ENCODE results near the gene ZNF862.

ZNF862 gene

DNA sequence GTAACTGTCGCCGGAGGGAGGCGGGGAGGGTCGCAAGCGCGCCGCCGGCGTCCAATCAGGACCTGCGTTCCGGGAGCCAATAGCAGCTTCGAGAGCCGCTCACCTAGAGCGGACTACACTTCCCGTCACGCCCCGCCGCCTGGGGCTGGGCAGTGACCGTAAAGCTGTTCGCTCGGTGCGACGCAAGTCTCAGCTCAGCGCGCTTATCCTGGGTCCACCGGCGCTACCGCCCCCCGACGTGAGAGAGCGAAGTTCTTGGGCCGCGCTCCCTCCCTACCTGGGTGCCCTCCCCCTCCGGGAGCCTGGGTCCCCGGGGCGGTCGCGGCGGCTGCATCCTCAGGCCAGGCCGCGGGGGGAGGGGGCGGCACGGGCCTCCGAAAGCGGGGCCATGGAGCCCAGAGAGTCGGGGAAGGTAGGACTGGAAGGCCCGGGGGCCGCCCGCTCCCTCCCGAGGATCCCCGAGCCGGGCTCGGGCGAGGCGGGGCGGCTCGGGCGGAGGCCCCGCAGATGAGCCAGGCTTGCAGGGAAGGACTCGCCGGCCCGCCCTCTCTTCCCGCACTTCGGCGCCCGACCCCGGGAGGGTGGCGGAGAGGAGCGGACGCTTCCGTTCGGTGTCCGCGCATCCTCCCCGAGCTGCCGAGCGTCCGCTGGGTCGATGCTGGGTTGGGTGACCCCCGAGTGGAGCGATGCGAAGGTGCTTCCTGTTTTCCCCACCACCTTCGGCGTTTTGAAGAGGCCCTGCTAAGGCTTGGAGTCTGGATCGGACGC is at the start of gene ZNF862:
Gene ZNF862, plus strand, starts transcription at position 152 of the 768 bp plus-strand sequence. Its CDS starts 237 bp downstream, at position 389.
- H3K27me3 ChIP-seq (ENCODE audit: low read depth, low read length) = no peaks in the 10 kb centered on the region
- H3K9me3 ChIP-seq (ENCODE audit: control insufficient read depth in 1 of 2, low read length in 2 of 2) = no peaks in the 10 kb centered on the region
- H3K4me3 ChIP-seq (ENCODE audit: low read depth in 1 of 2, low read length in 2 of 2) = peak within 1 kb of the TSS; percentile 86 to 87
- H3K4me1 ChIP-seq (ENCODE audit: control insufficient read depth in 1 of 2, insufficient read depth in 2 of 2, low read length in 2 of 2) = peaks cover 9 to 14% of the 10 kb centered on the region in 2 donors
- H3K27ac ChIP-seq (ENCODE audit: low read length) = peak within 1 kb of the TSS; percentile 74
- no peaks in the 10 kb centered on the region for H3K36me3 ChIP-seq (ENCODE audit: control insufficient read depth in 1 of 2, insufficient read depth in 2 of 2, low read length in 2 of 2)

DNA sequence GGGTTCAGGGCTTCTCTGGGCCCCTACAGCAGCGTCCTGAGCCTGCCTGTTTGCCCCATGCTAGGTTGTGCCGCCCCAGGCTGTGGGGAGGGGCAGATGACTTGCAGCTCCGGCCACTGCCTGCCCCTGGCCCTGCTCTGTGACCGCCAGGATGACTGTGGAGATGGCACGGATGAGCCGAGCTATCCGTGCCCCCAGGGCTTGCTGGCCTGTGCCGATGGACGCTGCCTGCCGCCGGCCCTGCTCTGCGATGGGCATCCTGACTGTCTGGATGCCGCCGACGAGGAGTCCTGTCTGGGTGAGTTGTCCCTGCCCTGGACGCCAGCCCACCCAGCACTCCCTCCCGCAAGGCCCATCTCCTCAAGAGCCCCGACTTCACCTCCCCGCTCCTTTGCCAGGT is 49.1 kb upstream of the ZNF862 start:
- Histone ChIP-seq H3K4me3 (ENCODE audit: low read depth in 1 of 2, low read length in 2 of 2) (no peak overlapping the region), H3K4me1 (ENCODE audit: control insufficient read depth in 1 of 2, insufficient read depth in 2 of 2, low read length in 2 of 2) (no peaks in the 10 kb centered on the region), H3K9me3 (ENCODE audit: control insufficient read depth in 1 of 2, low read length in 2 of 2) (no peaks in the 10 kb centered on the region), H3K36me3 (ENCODE audit: control insufficient read depth in 1 of 2, insufficient read depth in 2 of 2, low read length in 2 of 2) (no peaks in the 10 kb centered on the region), H3K27ac (ENCODE audit: low read length) (no peak overlapping the region), H3K27me3 (ENCODE audit: low read depth, low read length) (peaks cover 25% of the 10 kb centered on the region)

DNA sequence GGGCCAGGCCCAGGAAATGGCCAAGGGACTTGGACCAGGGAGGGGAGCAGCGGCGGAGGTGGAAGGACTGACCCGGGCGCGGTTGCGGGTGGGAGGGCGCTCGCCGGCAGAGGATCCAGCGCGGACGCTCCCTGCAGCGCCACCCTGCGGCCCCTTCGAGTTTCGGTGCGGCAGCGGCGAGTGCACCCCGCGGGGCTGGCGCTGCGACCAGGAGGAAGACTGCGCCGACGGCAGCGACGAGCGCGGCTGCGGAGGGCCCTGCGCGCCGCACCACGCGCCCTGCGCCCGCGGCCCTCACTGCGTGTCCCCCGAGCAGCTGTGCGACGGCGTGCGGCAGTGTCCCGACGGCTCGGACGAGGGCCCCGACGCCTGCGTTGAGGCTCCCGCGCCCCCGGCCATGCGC is 48.0 kb upstream of the ZNF862 start:
- H3K27me3 ChIP-seq (ENCODE audit: low read depth, low read length) = peaks cover 25% of the 10 kb centered on the region
- no peaks in the 10 kb centered on the region for H3K4me1 ChIP-seq (ENCODE audit: control insufficient read depth in 1 of 2, insufficient read depth in 2 of 2, low read length in 2 of 2)
- H3K4me3 ChIP-seq (ENCODE audit: low read depth in 1 of 2, low read length in 2 of 2) = peak overlapping the region in 1 of 2 donors; percentile 26
- no peaks in the 10 kb centered on the region for H3K9me3 ChIP-seq (ENCODE audit: control insufficient read depth in 1 of 2, low read length in 2 of 2)
- no peak overlapping the region for H3K27ac ChIP-seq (ENCODE audit: low read length)
- no peaks in the 10 kb centered on the region for H3K36me3 ChIP-seq (ENCODE audit: control insufficient read depth in 1 of 2, insufficient read depth in 2 of 2, low read length in 2 of 2)

DNA sequence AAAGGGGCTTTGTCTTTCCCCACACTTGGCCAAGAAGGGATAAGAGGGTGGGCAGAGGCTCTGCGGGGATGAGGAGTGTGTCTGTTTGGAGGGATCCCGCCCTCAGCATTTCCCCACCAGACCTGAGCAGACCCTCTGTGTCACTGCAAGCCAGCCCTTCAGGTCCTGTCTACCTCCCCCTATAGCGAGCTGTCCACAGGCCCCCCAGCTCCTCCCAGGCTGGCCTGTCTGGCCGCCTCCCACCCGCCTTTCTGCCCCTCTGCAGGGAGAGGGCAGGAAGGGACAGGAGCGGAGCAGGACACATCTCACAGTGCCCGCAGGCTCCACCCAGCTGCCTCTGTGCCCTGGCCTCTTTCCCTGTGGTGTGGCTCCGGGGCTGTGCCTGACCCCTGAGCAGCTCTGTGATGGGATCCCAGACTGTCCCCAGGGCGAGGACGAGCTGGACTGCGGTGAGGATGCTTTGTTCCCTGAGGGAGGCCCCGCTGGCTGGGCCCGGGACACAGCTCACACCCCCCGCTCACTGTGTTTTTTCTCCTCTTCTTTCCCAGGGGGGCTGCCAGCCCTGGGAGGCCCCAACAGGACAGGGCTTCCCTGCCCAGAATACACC is 47.3 kb upstream of the ZNF862 start:
- H3K27me3 ChIP-seq (ENCODE audit: low read depth, low read length) = peaks cover 25% of the 10 kb centered on the region
- no peaks in the 10 kb centered on the region for H3K36me3 ChIP-seq (ENCODE audit: control insufficient read depth in 1 of 2, insufficient read depth in 2 of 2, low read length in 2 of 2)
- H3K4me3 ChIP-seq (ENCODE audit: low read depth in 1 of 2, low read length in 2 of 2) = no peak overlapping the region
- H3K27ac ChIP-seq (ENCODE audit: low read length) = no peak overlapping the region
- H3K4me1 ChIP-seq (ENCODE audit: control insufficient read depth in 1 of 2, insufficient read depth in 2 of 2, low read length in 2 of 2) = no peaks in the 10 kb centered on the region
- no peaks in the 10 kb centered on the region for H3K9me3 ChIP-seq (ENCODE audit: control insufficient read depth in 1 of 2, low read length in 2 of 2)

DNA sequence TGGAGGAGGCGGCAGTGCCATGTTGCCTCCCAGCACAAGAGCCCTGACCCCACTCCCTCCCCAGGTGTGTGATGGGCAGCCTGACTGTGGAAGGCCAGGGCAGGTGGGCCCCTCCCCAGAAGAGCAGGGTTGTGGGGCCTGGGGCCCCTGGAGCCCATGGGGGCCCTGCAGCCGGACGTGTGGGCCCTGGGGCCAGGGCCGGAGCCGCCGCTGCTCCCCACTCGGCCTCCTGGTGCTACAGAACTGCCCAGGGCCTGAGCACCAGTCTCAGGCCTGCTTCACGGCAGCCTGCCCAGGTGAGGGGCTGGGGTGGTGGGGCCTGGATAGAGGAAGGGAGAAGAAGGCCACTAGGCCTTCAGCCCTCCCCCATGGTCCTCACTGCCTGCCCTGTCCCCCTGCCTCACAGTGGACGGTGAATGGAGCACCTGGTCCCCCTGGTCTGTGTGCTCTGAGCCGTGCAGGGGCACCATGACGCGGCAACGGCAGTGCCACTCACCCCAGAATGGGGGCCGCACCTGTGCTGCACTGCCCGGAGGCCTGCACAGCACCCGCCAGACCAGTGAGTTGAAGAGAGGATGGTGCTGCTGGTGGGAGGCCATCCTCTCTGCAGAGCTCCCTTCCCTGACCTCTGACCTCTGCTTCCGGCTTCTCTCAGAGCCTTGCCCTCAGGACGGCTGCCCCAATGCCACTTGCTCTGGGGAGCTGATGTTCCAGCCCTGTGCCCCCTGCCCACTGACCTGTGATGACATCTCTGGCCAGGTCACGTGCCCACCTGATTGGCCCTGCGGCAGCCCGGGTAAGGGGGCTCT is 46.6 kb upstream of the ZNF862 start:
- Histone ChIP-seq H3K27me3 (ENCODE audit: low read depth, low read length) (peaks cover 25% of the 10 kb centered on the region), H3K4me1 (ENCODE audit: control insufficient read depth in 1 of 2, insufficient read depth in 2 of 2, low read length in 2 of 2) (no peaks in the 10 kb centered on the region), H3K4me3 (ENCODE audit: low read depth in 1 of 2, low read length in 2 of 2) (no peak overlapping the region), H3K9me3 (ENCODE audit: control insufficient read depth in 1 of 2, low read length in 2 of 2) (no peaks in the 10 kb centered on the region), H3K36me3 (ENCODE audit: control insufficient read depth in 1 of 2, insufficient read depth in 2 of 2, low read length in 2 of 2) (no peaks in the 10 kb centered on the region), H3K27ac (ENCODE audit: low read length) (no peak overlapping the region)

DNA sequence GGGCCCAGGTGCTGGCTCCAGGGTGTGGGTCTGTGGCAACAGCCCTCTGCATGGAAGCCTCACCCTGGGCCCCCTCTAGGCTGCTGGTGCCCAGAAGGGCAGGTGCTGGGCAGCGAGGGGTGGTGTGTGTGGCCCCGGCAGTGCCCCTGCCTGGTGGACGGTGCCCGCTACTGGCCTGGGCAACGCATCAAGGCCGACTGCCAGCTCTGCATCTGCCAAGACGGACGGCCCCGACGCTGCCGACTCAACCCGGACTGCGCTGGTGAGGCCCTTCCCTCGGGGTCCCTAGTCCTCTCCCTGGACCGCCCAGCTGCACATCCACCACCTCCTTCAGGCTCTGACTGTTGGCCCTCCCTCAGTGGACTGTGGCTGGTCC is 46.0 kb upstream of the ZNF862 start:
- Histone ChIP-seq H3K4me3 (ENCODE audit: low read depth in 1 of 2, low read length in 2 of 2) (no peak overlapping the region), H3K27ac (ENCODE audit: low read length) (no peak overlapping the region), H3K27me3 (ENCODE audit: low read depth, low read length) (peaks cover 21% of the 10 kb centered on the region), H3K9me3 (ENCODE audit: control insufficient read depth in 1 of 2, low read length in 2 of 2) (no peaks in the 10 kb centered on the region), H3K4me1 (ENCODE audit: control insufficient read depth in 1 of 2, insufficient read depth in 2 of 2, low read length in 2 of 2) (no peaks in the 10 kb centered on the region), H3K36me3 (ENCODE audit: control insufficient read depth in 1 of 2, insufficient read depth in 2 of 2, low read length in 2 of 2) (no peaks in the 10 kb centered on the region)

DNA sequence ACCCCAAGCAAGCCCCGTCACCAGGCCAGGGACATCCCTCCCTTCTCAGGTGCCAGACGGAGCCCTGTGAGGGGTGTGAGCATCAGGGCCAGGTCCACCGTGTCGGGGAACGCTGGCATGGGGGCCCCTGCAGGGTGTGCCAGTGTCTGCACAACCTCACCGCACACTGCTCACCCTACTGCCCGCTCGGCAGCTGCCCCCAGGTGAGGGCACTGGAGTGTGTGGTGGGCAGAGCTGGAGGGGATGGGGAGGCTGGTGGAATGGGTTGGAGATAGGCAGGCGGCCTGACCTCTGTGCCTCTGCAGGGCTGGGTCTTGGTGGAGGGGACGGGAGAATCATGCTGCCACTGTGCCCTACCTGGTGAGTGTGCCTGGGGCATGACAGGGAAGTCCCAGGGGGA is 44.9 kb upstream of the ZNF862 start:
- Histone ChIP-seq H3K4me3 (ENCODE audit: low read depth in 1 of 2, low read length in 2 of 2) (no peak overlapping the region), H3K4me1 (ENCODE audit: control insufficient read depth in 1 of 2, insufficient read depth in 2 of 2, low read length in 2 of 2) (no peaks in the 10 kb centered on the region), H3K9me3 (ENCODE audit: control insufficient read depth in 1 of 2, low read length in 2 of 2) (no peaks in the 10 kb centered on the region), H3K36me3 (ENCODE audit: control insufficient read depth in 1 of 2, insufficient read depth in 2 of 2, low read length in 2 of 2) (no peaks in the 10 kb centered on the region), H3K27ac (ENCODE audit: low read length) (no peak overlapping the region), H3K27me3 (ENCODE audit: low read depth, low read length) (peaks cover 20% of the 10 kb centered on the region)

DNA sequence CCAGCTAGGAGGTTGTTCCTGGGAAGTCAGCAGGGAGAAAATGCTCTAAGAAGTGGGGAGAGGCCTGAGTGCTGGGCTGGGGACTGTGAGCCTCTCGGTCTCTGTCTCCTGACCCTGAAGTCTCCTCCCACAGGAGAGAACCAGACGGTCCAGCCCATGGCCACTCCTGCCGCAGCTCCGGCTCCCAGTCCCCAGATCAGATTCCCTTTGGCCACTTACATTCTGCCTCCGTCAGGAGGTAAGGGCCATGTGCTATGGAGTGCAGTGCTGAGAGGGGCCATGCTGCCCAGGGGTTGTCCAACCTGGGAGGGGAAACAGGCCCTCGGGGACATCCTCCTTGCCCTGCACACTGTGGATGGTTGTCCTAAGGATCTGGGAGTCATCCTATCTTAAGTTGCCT is 43.5 kb upstream of the ZNF862 start:
- H3K4me3 ChIP-seq (ENCODE audit: low read depth in 1 of 2, low read length in 2 of 2) = no peak overlapping the region
- H3K9me3 ChIP-seq (ENCODE audit: control insufficient read depth in 1 of 2, low read length in 2 of 2) = no peaks in the 10 kb centered on the region
- H3K4me1 ChIP-seq (ENCODE audit: control insufficient read depth in 1 of 2, insufficient read depth in 2 of 2, low read length in 2 of 2) = no peaks in the 10 kb centered on the region
- H3K27ac ChIP-seq (ENCODE audit: low read length) = no peak overlapping the region
- H3K36me3 ChIP-seq (ENCODE audit: control insufficient read depth in 1 of 2, insufficient read depth in 2 of 2, low read length in 2 of 2) = no peaks in the 10 kb centered on the region
- H3K27me3 ChIP-seq (ENCODE audit: low read depth, low read length) = peaks cover 8% of the 10 kb centered on the region

DNA sequence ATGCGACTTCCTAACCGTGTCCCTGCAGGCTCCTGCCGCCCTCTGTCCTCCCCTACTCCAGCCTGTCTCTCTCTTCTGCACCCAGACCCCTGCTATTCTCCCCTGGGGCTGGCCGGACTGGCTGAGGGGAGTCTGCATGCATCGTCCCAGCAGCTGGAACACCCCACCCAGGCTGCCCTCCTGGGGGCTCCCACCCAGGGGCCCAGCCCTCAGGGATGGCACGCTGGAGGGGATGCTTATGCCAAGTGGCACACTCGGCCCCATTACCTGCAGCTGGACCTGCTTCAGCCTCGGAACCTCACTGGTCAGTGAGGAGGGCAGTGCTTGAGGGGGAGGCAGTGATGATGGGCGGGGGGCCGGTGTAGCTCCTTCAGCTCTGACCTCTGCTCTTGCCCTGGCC is 43.0 kb upstream of the ZNF862 start:
- no peak overlapping the region for H3K4me3 ChIP-seq (ENCODE audit: low read depth in 1 of 2, low read length in 2 of 2)
- H3K36me3 ChIP-seq (ENCODE audit: control insufficient read depth in 1 of 2, insufficient read depth in 2 of 2, low read length in 2 of 2) = no peaks in the 10 kb centered on the region
- H3K9me3 ChIP-seq (ENCODE audit: control insufficient read depth in 1 of 2, low read length in 2 of 2) = no peaks in the 10 kb centered on the region
- H3K27ac ChIP-seq (ENCODE audit: low read length) = no peak overlapping the region
- H3K27me3 ChIP-seq (ENCODE audit: low read depth, low read length) = peaks cover 4% of the 10 kb centered on the region
- H3K4me1 ChIP-seq (ENCODE audit: control insufficient read depth in 1 of 2, insufficient read depth in 2 of 2, low read length in 2 of 2) = no peaks in the 10 kb centered on the region

DNA sequence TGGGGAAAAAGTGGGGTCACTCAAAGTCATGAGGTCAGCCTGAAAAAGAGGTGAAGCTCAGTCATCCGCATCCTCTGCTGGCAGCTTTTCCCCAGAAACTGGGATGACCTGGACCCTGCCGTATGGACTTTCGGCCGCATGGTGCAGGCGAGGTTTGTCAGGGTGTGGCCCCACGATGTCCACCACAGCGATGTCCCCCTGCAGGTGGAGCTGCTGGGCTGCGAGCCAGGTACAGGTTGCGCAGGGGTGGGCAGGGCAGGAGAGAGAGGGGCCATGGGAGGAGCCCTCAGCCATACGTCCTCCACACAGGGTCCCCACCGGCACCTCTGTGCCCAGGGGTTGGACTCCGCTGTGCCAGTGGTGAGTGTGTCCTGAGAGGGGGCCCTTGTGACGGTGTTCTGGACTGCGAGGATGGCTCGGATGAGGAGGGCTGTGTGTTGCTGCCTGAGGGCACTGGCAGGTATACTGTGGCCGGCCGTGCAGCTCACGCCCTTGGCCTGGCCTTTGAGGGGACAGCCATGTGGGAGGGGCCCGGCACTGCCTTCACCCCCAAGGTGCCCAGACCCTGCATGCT is 41.8 kb upstream of the ZNF862 start:
- Histone ChIP-seq H3K4me1 (ENCODE audit: control insufficient read depth in 1 of 2, insufficient read depth in 2 of 2, low read length in 2 of 2) (no peaks in the 10 kb centered on the region), H3K36me3 (ENCODE audit: control insufficient read depth in 1 of 2, insufficient read depth in 2 of 2, low read length in 2 of 2) (no peaks in the 10 kb centered on the region), H3K27me3 (ENCODE audit: low read depth, low read length) (no peaks in the 10 kb centered on the region), H3K27ac (ENCODE audit: low read length) (no peak overlapping the region), H3K9me3 (ENCODE audit: control insufficient read depth in 1 of 2, low read length in 2 of 2) (no peaks in the 10 kb centered on the region), H3K4me3 (ENCODE audit: low read depth in 1 of 2, low read length in 2 of 2) (no peak overlapping the region)

DNA sequence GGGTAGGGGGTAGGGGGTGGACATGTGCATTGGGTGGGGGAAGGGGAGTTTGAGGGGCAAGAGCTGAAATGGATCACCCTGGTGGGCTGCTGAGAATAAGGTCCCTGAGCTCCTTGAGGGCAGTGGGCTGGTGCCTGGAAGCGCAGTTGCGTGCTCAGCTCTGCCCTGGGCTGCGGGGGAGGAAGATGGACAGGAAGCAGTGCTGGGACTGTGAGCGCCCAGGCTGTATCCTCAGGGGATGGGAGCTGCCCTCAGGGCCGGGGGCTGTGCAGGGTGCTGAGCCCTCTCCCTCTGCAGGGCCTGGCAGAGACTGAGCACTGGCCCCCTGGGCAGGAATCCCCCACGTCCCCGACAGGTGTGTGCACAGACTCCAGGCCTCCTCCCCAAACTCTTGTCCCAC is 40.4 kb upstream of the ZNF862 start:
- Histone ChIP-seq H3K27ac (ENCODE audit: low read length) (no peak overlapping the region), H3K27me3 (ENCODE audit: low read depth, low read length) (no peaks in the 10 kb centered on the region)

More for the DNA sequence above, 40.4 kb upstream of the ZNF862 start:
- H3K9me3 ChIP-seq (ENCODE audit: control insufficient read depth in 1 of 2, low read length in 2 of 2) = no peaks in the 10 kb centered on the region
- no peaks in the 10 kb centered on the region for H3K36me3 ChIP-seq (ENCODE audit: control insufficient read depth in 1 of 2, insufficient read depth in 2 of 2, low read length in 2 of 2)
- H3K4me3 ChIP-seq (ENCODE audit: low read depth in 1 of 2, low read length in 2 of 2) = no peak overlapping the region
- H3K4me1 ChIP-seq (ENCODE audit: control insufficient read depth in 1 of 2, insufficient read depth in 2 of 2, low read length in 2 of 2) = no peaks in the 10 kb centered on the region
